SK-N-SH (cell line): ENCODE results near the gene CRISPLD2. TPM values are rescaled to one million over a fixed set of nuclear protein-coding genes. Genes with fewer than 3 reads are reported as not detected.
A peak's percentile ranks its signal among the peaks of the same experiment; 100 is the strongest.

Source experiments
- CTCF ChIA-PET: fragments of 300-600, 350-600 bp; formaldehyde crosslinking; extraction: SDS; loops from one replicate; lab custom pipeline; 2021; lab: Yijun Ruan, JAX
- POLR2A ChIA-PET: fragments of 350-600 bp; sonication (Branson Sonifier 250); formaldehyde crosslinking; extraction: SDS; loops from one replicate; lab custom pipeline; 2020; ENCODE audit warnings: antibody characterized with exemption, inconsistent platforms; lab: Yijun Ruan, JAX
- DNase-seq: peaks from one replicate; pipeline ENCODE4 v3.0.0; 2012
- H2AFZ ChIP-seq: fragments of 200-600 bp; sonication (generic); 2 replicates; pipeline ENCODE4 v1.8.1; 2016; ENCODE audit warnings: antibody characterized with exemption, mild to moderate bottlenecking, low read depth
- H3F3A ChIP-seq: fragments of 200-600 bp; sonication (generic); replicated peaks from 2 replicates; pipeline ENCODE3; 2016; ENCODE audit warnings: antibody characterized with exemption, mild to moderate bottlenecking; ENCODE audit not compliant: insufficient read depth
- H3K27ac ChIP-seq, 2 experiments: fragments of 200-500 bp in 1 of 2; fragments of 200-600 bp in 1 of 2; sonication (Bioruptor generic) in 1 of 2; sonication (generic), shearing (Covaris generic) in 1 of 2; 2 replicates each; pipeline versions ENCODE4 v1.5.1 to v1.6.1; 2014 to 2016; ENCODE audit warnings: low read depth in 2 of 2, inconsistent platforms in 1 of 2, low read length in 1 of 2, mild to moderate bottlenecking in 1 of 2, mixed read lengths in 1 of 2
- H3K27me3 ChIP-seq: fragments of 200-600 bp; sonication (generic), shearing (Covaris generic); 2 replicates; pipeline ENCODE4 v1.6.1; 2016; ENCODE audit warnings: mixed run types; ENCODE audit not compliant: insufficient read depth
- H3K36me3 ChIP-seq, 2 experiments: fragments of 200-500 bp in 1 of 2; fragments of 200-600 bp in 1 of 2; sonication (Bioruptor generic) in 1 of 2; sonication (generic) in 1 of 2; replicated peaks in 1 of 2; 2 replicates each; pipeline versions ENCODE3 to v1.5.1; 2014 to 2016; ENCODE audit warnings: low read length in 1 of 2, mild to moderate bottlenecking in 1 of 2; ENCODE audit not compliant: insufficient read depth in 2 of 2, control insufficient read depth in 1 of 2
- H3K4me1 ChIP-seq, 2 experiments: fragments of 200-500 bp in 1 of 2; fragments of 200-600 bp in 1 of 2; sonication (Bioruptor generic) in 1 of 2; sonication (generic), shearing (Covaris generic) in 1 of 2; 2 replicates each; pipeline versions ENCODE4 v1.5.1 to v1.6.1; 2014 to 2016; ENCODE audit warnings: low read depth in 1 of 2, low read length in 1 of 2, mixed run types in 1 of 2; ENCODE audit not compliant: insufficient read depth in 2 of 2, control insufficient read depth in 1 of 2
- H3K4me2 ChIP-seq: fragments of 200-600 bp; sonication (generic), shearing (Covaris generic); 2 replicates; pipeline ENCODE4 v1.6.1; 2017; ENCODE audit warnings: mixed run types
- H3K4me3 ChIP-seq, 2 experiments: fragments of 200-500 bp in 1 of 2; fragments of 200-600 bp in 1 of 2; sonication (Bioruptor generic) in 1 of 2; sonication (generic), shearing (Covaris generic) in 1 of 2; 2 replicates each; pipeline versions ENCODE4 v1.5.1 to v1.8.1; 2014 to 2016; ENCODE audit warnings: low read depth in 2 of 2, inconsistent platforms in 1 of 2, low read length in 1 of 2, mild to moderate bottlenecking in 1 of 2, mixed read lengths in 1 of 2, moderate library complexity in 1 of 2
- H3K79me2 ChIP-seq: fragments of 200-600 bp; sonication (generic); 2 replicates; pipeline ENCODE4 v1.8.1; 2017; ENCODE audit warnings: mild to moderate bottlenecking; ENCODE audit not compliant: insufficient read depth
- H3K9ac ChIP-seq: fragments of 200-600 bp; sonication (generic); 2 replicates; pipeline ENCODE4 v1.6.1; 2017; ENCODE audit warnings: mixed run types
- H3K9me2 ChIP-seq: fragments of 200-600 bp; sonication (generic); 2 replicates; pipeline ENCODE4 v1.6.1; 2017; ENCODE audit warnings: mixed run types
- H3K9me3 ChIP-seq: fragments of 200-600 bp; sonication (generic); 2 replicates; pipeline ENCODE4 v1.6.1; 2017; ENCODE audit warnings: mixed run types, mild to moderate bottlenecking, moderate library complexity
- H4K20me1 ChIP-seq: fragments of 200-600 bp; sonication (generic); 2 replicates; pipeline ENCODE4 v1.6.1; 2017; ENCODE audit warnings: mild to moderate bottlenecking, mixed run types; ENCODE audit not compliant: insufficient read depth
- CHD2 ChIP-seq: fragments of 150-350 bp; IDR thresholded peaks from 2 replicates; pipeline ENCODE4 v1.6.1; 2018; ENCODE audit warnings: low read length; ENCODE audit not compliant: partially characterized antibody
- ELF1 ChIP-seq: IDR thresholded peaks from 2 replicates; pipeline ENCODE4 v1.4.0; 2012
- GABPA ChIP-seq: IDR thresholded peaks from 2 replicates; pipeline ENCODE4 v1.4.0; 2012; ENCODE audit warnings: low read depth, mild to moderate bottlenecking
- GATA2 ChIP-seq: sonication (generic); formaldehyde crosslinking; IDR thresholded peaks from 2 replicates; pipeline ENCODE4 v1.5.0; 2020; ENCODE audit warnings: mild to moderate bottlenecking, missing genetic modification reagents
- JUND ChIP-seq: IDR thresholded peaks from 2 replicates; pipeline ENCODE4 v1.4.0; 2012
- MEF2A ChIP-seq: IDR thresholded peaks from 2 replicates; pipeline ENCODE4 v1.4.0; 2012; ENCODE audit warnings: low read depth, borderline replicate concordance
- NRF1 ChIP-seq: IDR thresholded peaks from 2 replicates; pipeline ENCODE4 v1.6.1; 2012; ENCODE audit warnings: low read depth, mild to moderate bottlenecking, low read length
- POLR2AphosphoS5 ChIP-seq: IDR thresholded peaks from 2 replicates; pipeline ENCODE4 v1.6.1; 2012; ENCODE audit warnings: low read depth, low read length
- RAD21 ChIP-seq: IDR thresholded peaks from 2 replicates; pipeline ENCODE4 v1.6.1; 2012; ENCODE audit warnings: mild to moderate bottlenecking, low read length
- RCOR1 ChIP-seq: fragments of 150-350 bp; IDR thresholded peaks from 2 replicates; pipeline ENCODE4 v1.6.1; 2017; ENCODE audit warnings: antibody characterized with exemption, low read length
- RXRA ChIP-seq: IDR thresholded peaks from 2 replicates; pipeline ENCODE4 v1.4.0; 2012; ENCODE audit warnings: low read depth, mild to moderate bottlenecking, borderline replicate concordance
- SIN3A ChIP-seq: IDR thresholded peaks from 2 replicates; pipeline ENCODE4 v1.6.1; 2012; ENCODE audit warnings: low read depth, mild to moderate bottlenecking, low read length, moderate library complexity, borderline replicate concordance
- SMC3 ChIP-seq: IDR thresholded peaks from 2 replicates; pipeline ENCODE4 v1.6.1; 2012; ENCODE audit warnings: low read depth, low read length, improper control_type of control experiment
- TCF12 ChIP-seq: IDR thresholded peaks from 2 replicates; pipeline ENCODE4 v1.4.0; 2012
- TEAD4 ChIP-seq: IDR thresholded peaks from 2 replicates; pipeline ENCODE4 v1.4.0; 2012; ENCODE audit warnings: mild to moderate bottlenecking, borderline replicate concordance; ENCODE audit not compliant: insufficient read depth
- YY1 ChIP-seq: IDR thresholded peaks from 2 replicates; pipeline ENCODE4 v1.4.0; 2012; ENCODE audit warnings: low read depth, mild to moderate bottlenecking
- WGBS: methylation state at CpG from one replicate; pipeline ENCODE4 v1.1.6; 2017; ENCODE audit warnings: low lambda C conversion rate; 5-methylcytosine and 5-hydroxymethylcytosine counted together
- polyA plus RNA-seq, 3 experiments: library from polyadenylated mRNA; depleted of rRNA; stranded (reverse); fragments of >200 nt; gene quantifications; 2 replicates each; pipeline ENCODE4 v1.2.3, GENCODE V29; 2012
- TF ChIP-seq, protein P1 (sequence below): IDR thresholded peaks from 2 replicates; pipeline ENCODE4 v1.6.1; 2012; ENCODE audit warnings: mild to moderate bottlenecking, low read depth, low read length, moderate library complexity
- TF ChIP-seq, protein P2 (sequence below): IDR thresholded peaks from 2 replicates; pipeline ENCODE4; 2012
- TF ChIP-seq, protein P3 (sequence below): fragments of 150-350 bp; IDR thresholded peaks from 2 replicates; pipeline ENCODE4 v1.6.1; 2017; ENCODE audit warnings: antibody characterized with exemption, low read length, low read depth, borderline replicate concordance

Gene CRISPLD2
- polyA plus RNA-seq, 1 of the 3 experiments (the other 2 are of a cell fraction): 6.3 TPM

DNA sequence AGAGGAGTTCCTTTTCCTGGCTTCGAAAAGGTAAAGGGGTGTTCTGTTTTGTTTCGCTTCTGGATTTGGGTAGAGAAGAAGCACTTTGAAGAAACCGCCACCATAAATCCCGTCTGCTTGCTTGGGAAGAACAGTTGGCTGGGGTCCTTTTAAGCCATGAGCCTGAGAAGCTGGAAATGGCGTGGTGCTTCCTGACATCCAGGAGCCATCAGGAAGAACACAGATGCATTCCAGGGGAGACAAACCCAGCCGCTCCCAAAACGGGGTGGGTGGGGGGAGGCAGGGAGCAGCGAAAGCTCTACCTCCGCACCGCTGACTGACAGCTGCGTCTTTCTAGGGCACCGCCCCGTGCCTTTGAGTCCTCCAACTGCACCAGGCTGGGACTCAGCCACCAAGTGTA lies 99.9 kb downstream of the CRISPLD2 start:
- 0 out of 2 replicates have a peak overlapping the region, but pooled peaks have one; percentile 32 for H2AFZ ChIP-seq
- POLR2A ChIA-PET: interaction anchor here (1.2 kb wide), 1 partner anchor 149 kb away, joined by 3 read pairs; no protein-coding TSS in a partner anchor
- H3F3A ChIP-seq: no peaks in the 10 kb centered on the region
- CTCF ChIA-PET: interaction anchor here (0.8 to 5.7 kb wide), 7 partner anchors 33 to 299 kb away, joined by 3 to 32 read pairs (median 3); partner anchors contain the start of gene CRISPLD2
- H3K9me2 ChIP-seq: no peaks in the 10 kb centered on the region
- DNase-seq: no peak
- no peaks in the 10 kb centered on the region for H3K36me3 ChIP-seq
- H3K27me3 ChIP-seq: no peaks in the 10 kb centered on the region
- H3K27ac ChIP-seq: no peak overlapping the region
- H4K20me1 ChIP-seq: no peaks in the 10 kb centered on the region
- no peak overlapping the region for H3K9ac ChIP-seq
- no peaks in the 10 kb centered on the region for H3K9me3 ChIP-seq
- H3K4me2 ChIP-seq: no peak overlapping the region
- WGBS: 62% methylated on average over 6 of the region's 13 CpGs
- no peak for TF ChIP-seq TEAD4
- TF ChIP-seq SMC3: no peak
- no peak for TF ChIP-seq RXRA
- TF ChIP-seq MEF2A: no peak
- TF ChIP-seq POLR2AphosphoS5: no peak
- TF ChIP-seq JUND: no peak
- no peak for TF ChIP-seq GABPA
- no peak for TF ChIP-seq NRF1
- no peak for TF ChIP-seq CHD2
- TF ChIP-seq RCOR1: no peak
- TF ChIP-seq RAD21: no peak
- no peak for TF ChIP-seq ELF1
- TF ChIP-seq TCF12: no peak
- TF ChIP-seq, protein P1, sequence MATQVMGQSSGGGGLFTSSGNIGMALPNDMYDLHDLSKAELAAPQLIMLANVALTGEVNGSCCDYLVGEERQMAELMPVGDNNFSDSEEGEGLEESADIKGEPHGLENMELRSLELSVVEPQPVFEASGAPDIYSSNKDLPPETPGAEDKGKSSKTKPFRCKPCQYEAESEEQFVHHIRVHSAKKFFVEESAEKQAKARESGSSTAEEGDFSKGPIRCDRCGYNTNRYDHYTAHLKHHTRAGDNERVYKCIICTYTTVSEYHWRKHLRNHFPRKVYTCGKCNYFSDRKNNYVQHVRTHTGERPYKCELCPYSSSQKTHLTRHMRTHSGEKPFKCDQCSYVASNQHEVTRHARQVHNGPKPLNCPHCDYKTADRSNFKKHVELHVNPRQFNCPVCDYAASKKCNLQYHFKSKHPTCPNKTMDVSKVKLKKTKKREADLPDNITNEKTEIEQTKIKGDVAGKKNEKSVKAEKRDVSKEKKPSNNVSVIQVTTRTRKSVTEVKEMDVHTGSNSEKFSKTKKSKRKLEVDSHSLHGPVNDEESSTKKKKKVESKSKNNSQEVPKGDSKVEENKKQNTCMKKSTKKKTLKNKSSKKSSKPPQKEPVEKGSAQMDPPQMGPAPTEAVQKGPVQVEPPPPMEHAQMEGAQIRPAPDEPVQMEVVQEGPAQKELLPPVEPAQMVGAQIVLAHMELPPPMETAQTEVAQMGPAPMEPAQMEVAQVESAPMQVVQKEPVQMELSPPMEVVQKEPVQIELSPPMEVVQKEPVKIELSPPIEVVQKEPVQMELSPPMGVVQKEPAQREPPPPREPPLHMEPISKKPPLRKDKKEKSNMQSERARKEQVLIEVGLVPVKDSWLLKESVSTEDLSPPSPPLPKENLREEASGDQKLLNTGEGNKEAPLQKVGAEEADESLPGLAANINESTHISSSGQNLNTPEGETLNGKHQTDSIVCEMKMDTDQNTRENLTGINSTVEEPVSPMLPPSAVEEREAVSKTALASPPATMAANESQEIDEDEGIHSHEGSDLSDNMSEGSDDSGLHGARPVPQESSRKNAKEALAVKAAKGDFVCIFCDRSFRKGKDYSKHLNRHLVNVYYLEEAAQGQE: no peak
- no peak for TF ChIP-seq GATA2 (CRISPR knock-in tag)
- TF ChIP-seq, protein P2, sequence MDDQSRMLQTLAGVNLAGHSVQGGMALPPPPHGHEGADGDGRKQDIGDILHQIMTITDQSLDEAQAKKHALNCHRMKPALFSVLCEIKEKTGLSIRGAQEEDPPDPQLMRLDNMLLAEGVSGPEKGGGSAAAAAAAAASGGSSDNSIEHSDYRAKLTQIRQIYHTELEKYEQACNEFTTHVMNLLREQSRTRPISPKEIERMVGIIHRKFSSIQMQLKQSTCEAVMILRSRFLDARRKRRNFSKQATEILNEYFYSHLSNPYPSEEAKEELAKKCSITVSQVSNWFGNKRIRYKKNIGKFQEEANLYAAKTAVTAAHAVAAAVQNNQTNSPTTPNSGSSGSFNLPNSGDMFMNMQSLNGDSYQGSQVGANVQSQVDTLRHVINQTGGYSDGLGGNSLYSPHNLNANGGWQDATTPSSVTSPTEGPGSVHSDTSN: no peak
- TF ChIP-seq YY1: no peak
- TF ChIP-seq SIN3A: no peak
- TF ChIP-seq, protein P3, sequence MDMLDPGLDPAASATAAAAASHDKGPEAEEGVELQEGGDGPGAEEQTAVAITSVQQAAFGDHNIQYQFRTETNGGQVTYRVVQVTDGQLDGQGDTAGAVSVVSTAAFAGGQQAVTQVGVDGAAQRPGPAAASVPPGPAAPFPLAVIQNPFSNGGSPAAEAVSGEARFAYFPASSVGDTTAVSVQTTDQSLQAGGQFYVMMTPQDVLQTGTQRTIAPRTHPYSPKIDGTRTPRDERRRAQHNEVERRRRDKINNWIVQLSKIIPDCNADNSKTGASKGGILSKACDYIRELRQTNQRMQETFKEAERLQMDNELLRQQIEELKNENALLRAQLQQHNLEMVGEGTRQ: no peak
- H3K4me1 ChIP-seq: peaks cover 0 to 15% of the 10 kb centered on the region in 2 experiments; a peak in 1 of 4 replicates
- no peaks in the 10 kb centered on the region for H3K79me2 ChIP-seq
- no peak overlapping the region for H3K4me3 ChIP-seq
